ENCODE results near the gene SFTPA1.
"Not testable (repeated sequence)": the region's sequence is repeated elsewhere in the genome, so short reads cannot be mapped to it uniquely, and the experiment has no call there.

Gene SFTPA1

DNA sequence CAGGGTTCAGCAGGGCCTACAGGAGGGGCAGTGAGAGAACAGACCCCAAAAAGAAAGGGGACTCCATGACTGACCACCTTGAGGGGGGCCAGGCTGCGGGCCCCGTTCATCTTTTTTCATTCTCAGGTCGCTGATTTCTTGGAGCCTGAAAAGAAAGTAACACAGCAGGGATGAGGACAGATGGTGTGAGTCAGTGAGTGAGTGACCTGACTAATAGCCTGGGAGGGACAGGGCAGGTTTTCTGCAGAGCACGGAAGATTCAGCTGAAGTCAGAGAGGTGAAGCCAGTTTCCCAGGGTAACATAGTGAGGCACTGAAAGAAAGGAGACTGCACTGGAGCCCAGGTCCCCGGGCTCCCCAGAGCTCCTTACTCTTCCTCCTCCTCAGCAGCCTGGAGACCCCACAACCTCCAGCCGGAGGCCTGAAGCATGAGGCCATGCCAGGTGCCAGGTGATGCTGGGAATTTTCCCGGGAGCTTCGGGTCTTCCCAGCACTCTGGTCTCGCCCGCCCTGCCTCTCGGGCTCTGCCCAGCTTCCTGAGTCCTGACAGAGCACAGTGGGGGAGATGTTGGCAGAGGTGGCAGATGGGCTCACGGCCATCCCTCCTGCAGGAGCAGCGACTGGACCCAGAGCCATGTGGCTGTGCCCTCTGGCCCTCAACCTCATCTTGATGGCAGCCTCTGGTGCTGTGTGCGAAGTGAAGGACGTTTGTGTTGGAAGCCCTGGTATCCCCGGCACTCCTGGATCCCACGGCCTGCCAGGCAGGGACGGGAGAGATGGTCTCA is 646 bp downstream of the SFTPA1 start:
- DNase-seq = not testable (repeated sequence)

DNA sequence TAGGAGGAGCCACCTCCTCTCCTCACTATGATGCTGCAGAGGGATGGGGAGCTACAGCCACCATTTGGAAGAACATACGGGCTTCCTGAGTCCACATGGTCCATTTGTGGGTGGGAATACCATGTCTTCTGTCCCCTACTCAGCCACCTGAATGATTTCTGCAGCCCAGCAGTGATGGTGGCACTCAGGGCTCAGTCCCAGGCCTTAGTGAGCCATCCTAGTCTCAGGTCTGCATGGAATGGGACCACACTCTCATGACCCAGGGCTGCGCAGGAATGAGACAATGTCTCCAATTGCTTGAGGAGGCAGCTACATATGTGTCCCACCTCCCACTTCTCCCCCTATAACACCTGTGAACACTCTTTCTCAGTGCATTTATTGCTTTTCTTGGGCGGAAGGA is 4.8 kb downstream of the SFTPA1 start:
- DNase-seq = no peak

DNA sequence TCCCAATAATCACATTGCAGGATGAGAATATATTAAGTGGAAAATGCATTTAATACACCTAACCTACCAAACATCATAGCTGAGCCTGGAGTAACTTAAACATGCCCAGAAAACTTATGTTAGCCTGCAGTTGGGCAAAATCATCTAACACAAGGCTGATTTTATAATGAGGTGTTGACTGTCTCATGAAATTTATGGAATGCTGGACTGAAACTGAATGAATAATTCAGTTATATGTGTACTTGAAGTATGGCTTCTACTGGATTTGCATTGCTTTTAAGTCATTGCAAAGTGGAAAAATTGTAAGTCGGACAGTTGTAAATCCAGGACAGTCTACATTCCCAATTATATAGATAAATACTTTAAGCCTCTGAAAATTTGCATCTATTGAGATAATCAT is 5.4 kb downstream of the SFTPA1 start:
- no peak for DNase-seq

DNA sequence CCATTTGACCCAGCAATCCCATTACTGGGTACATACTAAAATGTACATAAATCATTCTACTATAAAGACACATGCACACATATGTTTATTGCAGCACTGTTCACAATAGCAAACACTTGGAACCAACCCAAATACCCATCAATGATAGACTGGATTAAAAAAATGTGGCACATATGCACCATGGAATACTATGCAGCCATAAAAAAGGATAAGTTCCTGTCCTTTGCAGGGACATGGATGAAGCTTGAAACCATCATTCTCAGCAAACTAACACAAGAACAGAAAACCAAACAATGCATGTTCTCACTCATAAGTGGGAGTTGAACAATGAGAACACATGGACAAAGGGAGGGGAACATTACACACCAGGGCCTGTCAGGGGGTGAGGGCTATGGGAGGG is 12.9 kb downstream of the SFTPA1 start:
- not testable (repeated sequence) for DNase-seq

- no peak for DNase-seq
Observed at GRCh38 chr10:79627075-79627474, 16.3 kb downstream of the SFTPA1 start.

GRCh38 chr10:79628083-79628482 is 17.3 kb downstream of the SFTPA1 start:
- no peak for DNase-seq

DNA sequence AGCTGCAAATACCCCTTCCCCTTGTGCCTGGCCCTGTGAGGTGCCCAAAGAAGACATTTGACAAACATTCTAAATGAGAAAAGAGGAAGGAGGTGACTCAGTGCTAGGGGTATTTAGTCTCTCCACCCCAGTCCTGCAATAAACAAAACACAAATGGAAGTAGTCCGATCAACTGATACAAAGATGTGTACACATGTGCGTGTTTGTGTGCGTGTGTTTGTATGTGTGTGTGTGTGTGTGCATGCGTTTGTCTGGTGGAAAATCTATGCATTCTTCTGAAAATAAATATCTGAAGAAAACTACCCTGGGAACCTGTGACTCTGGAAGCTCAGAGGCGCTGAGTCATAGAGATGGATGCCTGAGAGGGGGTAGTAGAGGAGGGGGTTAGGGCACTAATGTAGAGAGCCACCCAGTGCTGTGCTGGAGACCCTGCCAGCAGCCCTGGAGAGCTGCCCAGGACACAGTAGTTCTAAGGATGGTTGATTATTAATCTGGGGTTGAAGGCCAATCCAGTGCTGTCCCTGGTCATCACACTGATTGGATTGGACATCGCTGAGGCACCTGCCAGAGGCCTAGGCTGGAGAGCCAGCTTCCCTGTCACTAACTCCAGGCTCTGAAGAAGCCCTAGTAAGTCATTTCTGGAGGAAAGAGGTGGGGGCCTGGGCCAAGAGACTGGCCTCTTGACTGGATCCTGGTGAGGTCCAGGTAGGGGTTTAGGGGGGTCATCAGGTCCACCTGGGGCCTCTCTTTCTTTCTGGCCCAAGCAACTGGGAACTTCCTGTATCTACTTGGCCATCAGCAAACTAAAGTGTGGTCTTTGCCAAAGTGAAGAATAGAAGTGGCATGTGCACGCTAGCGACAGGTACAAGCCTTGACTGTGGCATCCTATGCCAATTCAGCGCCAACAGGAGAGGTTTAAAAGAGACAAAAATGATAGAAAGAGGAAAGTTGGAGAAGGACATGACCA is 18.5 kb downstream of the SFTPA1 start:
- DNase-seq = no peak

DNA sequence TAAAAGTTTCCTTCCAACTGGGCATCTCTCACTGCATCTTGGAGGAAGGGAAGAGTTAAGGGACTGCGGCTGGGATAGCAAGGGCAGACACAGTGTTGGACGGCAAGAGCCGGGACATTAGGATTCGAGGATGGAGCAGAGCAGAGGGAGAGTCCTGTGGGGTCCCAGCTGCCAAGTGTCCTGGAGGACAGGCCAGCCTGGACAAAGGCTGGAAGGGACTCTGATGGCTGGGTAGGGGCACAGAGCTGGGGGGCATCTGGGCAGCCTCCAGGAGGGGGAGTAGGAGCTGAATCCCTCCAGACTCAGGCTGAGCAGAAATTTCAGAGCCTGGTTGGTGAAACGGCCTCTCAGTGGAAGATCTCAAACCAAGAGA is 19.2 kb downstream of the SFTPA1 start:
- DNase-seq = no peak

DNA sequence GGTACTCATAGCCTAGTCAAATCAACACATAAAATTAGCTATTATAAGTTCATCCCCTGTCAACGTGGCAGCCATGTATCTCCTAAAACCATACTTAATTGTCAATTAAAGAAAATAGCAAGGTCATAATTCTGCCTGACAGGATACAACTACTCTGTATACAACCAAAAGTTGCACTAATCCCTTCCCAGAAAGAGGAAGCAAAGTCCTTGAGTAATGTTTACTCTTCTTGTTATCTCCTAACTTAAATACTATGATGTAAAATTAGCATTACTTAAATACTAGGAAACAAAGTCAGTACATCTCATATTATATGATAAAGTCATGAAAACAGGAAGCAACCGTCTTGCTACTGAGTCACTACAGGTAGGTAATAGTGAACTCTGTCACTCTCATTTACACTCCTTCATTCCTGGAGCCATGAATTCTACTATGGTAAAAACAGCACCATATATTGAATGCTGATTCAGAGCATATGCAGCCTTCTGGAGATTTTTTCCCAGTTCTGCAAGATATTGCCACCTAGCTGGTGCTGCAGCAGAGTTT is 26.0 kb downstream of the SFTPA1 start:
- DNase-seq = peak in 1 of 2 donors; percentile 32

DNA sequence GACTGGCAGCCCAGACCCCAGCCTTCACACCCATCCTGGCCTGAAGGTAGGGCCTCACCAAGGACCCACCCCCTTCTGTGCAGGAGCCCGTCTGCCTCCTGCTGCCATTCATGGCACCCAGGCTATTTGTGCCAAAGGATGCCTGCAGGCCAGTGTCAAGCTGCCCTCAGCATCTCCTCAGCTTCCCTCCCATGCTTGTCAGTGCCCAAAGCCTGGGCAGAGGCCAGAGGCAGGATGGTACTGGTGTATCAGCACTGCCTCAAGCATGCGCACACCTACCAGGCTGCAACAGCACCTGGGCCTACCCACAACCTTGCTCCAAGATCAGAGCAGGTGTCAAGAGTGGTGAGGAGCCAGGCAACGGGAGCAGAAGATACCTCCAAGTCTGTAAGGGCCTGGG is 27.6 kb downstream of the SFTPA1 start:
- DNase-seq = no peak

GRCh38 chr10:79652695-79653094 is 42.0 kb downstream of the SFTPA1 start:
- not testable (repeated sequence) for DNase-seq

- not testable (repeated sequence) for DNase-seq
Observed at GRCh38 chr10:79663287-79663686, 52.5 kb downstream of the SFTPA1 start.

- DNase-seq = not testable (repeated sequence)
Observed at GRCh38 chr10:79664686-79665085, 53.9 kb downstream of the SFTPA1 start.
